Endothelial cell of hepatic sinusoid (primary cell): Measurements from ENCODE around the gene SYT14.
"Not testable (repeated sequence)": the region's sequence is repeated elsewhere in the genome, so short reads cannot be mapped to it uniquely, and the experiment has no call there.

Source experiments
- in situ Hi-C: cut with HindIII; loops from 2 replicates; pipeline ENCODE4 v1.10.0; 2017; ENCODE audit warnings: low sequenced_read_pairs

The SYT14 gene

GRCh38 chr1:210195635-210196160, 257.7 kb downstream of the SYT14 start:
- in situ Hi-C loops = no loop called here

GRCh38 chr1:210196266-210196665, 258.2 kb downstream of the SYT14 start:
- in situ Hi-C loops = not testable (repeated sequence)

GRCh38 chr1:210198840-210199239, 260.8 kb downstream of the SYT14 start:
- in situ Hi-C loops = no loop called here

GRCh38 chr1:210200124-210200736, 262.2 kb downstream of the SYT14 start:
- in situ Hi-C loops = no loop called here

- in situ Hi-C loops = no loop called here
Observed at GRCh38 chr1:210201681-210202080, 263.7 kb downstream of the SYT14 start.

GRCh38 chr1:210207597-210208450, 269.8 kb downstream of the SYT14 start:
- in situ Hi-C loops = no loop called here

GRCh38 chr1:210213335-210213734, 275.3 kb downstream of the SYT14 start:
- in situ Hi-C loops = no loop called here

- in situ Hi-C loops = no loop called here
Observed at GRCh38 chr1:210214573-210215409, 276.8 kb downstream of the SYT14 start.

- in situ Hi-C loops = no loop called here
Observed at GRCh38 chr1:210217482-210217881, 279.5 kb downstream of the SYT14 start.

GRCh38 chr1:210218047-210218446, 280.0 kb downstream of the SYT14 start:
- in situ Hi-C loops = no loop called here
